Esophagus muscularis mucosa (tissue), 4 donors: ENCODE data around the gene JARID2. TPM values are rescaled to one million over a fixed set of nuclear protein-coding genes. Genes with fewer than 3 reads are reported as not detected.
A peak's percentile ranks its signal among the peaks of the same experiment; 100 is the strongest.

Experiments used
- DNase-seq: peaks from one replicate; pipeline ENCODE4 v3.0.0-alpha.2; 2017; ENCODE audit errors: extremely low spot score
- H3K27ac ChIP-seq, 4 donors: fragments of 200-600 bp; sonication (generic); replicated peaks in 1 of 4; 1 replicate in 3 of 4; 2 replicates in 1 of 4; pipeline ENCODE4 v1.5.1; 2016 to 2019; ENCODE audit warnings: mild to moderate bottlenecking in 1 of 4
- H3K27me3 ChIP-seq, 4 donors: fragments of 200-600 bp; sonication (generic); one replicate each; pipeline versions ENCODE4 v1.5.1 to v1.6.0; 2016 to 2019
- H3K36me3 ChIP-seq, 4 donors: fragments of 200-600 bp; sonication (generic); one replicate each; pipeline ENCODE4 v1.5.1; 2016 to 2019
- H3K4me1 ChIP-seq, 4 donors: fragments of 200-600 bp; sonication (generic); one replicate each; pipeline ENCODE4 v1.5.1; 2016 to 2019
- H3K4me3 ChIP-seq, 4 donors: fragments of 200-600 bp; sonication (generic); 1 replicate in 2 of 4; 2 replicates in 2 of 4; pipeline ENCODE4 v1.5.1; 2016 to 2019; ENCODE audit warnings: mild to moderate bottlenecking in 4 of 4, moderate library complexity in 1 of 4
- H3K9me3 ChIP-seq, 4 donors: fragments of 200-600 bp; sonication (generic); 1 replicate in 3 of 4; 2 replicates in 1 of 4; pipeline ENCODE4 v1.5.1; 2016 to 2019
- EP300 ChIP-seq: sonication (generic); formaldehyde crosslinking; IDR thresholded peaks from one replicate; pipeline ENCODE4 v1.6.1; 2017; ENCODE audit warnings: antibody characterized with exemption
- POLR2A ChIP-seq: fragments of 450-650 bp; IDR thresholded peaks from one replicate; pipeline ENCODE4 v1.6.1; 2017; ENCODE audit warnings: antibody characterized with exemption, moderate library complexity, mild to moderate bottlenecking, low read depth
- POLR2AphosphoS5 ChIP-seq, 2 donors: sonication (generic); formaldehyde crosslinking; IDR thresholded peaks; one replicate each; pipeline ENCODE4 v1.6.1; 2017; ENCODE audit warnings: antibody characterized with exemption in 2 of 2
- whole genome bisulfite sequencing: methylation state at CpG from one replicate; pipeline ENCODE4 v1.1.5; 2018; 5-methylcytosine and 5-hydroxymethylcytosine counted together
- intact Hi-C: fragments of 100-400 bp; cut with DNase I; formaldehyde crosslinking; loops from one replicate; pipeline ENCODE4 v1.15.1; 2023
- total RNA-seq, 4 donors: library from RNA; depleted of rRNA; stranded (reverse); fragments of >200 nt; gene quantifications; one replicate each; pipeline versions ENCODE4 v1.1.0 to v1.2.1, GENCODE V29; 2016
- TF ChIP-seq, protein P1 (sequence below), 3 experiments: fragments of 200-600 bp in 2 of 3; fragments of 450-650 bp in 1 of 3; sonication (generic) in 2 of 3; IDR thresholded peaks; one replicate each; pipeline ENCODE4 v1.5.1; 2017 to 2019; ENCODE audit warnings: antibody characterized with exemption in 3 of 3, mild to moderate bottlenecking in 2 of 3, moderate library complexity in 1 of 3

JARID2 gene
- total RNA-seq, 4 donors from 2014 or later: 5.8 to 10.4 (median 8.1) TPM

DNA sequence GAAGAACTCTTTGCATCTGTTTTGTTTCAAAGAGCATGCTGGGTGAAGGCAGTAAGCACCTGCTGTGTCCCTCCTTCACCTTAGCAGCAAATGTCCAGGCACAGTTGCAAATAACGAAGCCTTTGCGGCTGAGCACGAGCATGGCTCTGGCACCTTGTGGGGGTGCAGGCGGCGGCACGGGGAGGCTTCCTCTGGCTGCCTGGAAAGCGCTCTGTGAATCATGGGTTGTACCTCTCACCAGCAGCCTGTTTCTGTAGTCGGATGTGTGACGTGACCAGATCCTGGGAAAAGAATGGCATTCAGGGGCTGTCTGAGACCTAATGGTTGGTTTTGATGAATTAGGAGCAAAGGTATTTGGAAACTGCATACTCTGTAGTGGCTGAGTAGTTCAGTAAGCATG lies 272.2 kb downstream of the JARID2 start:
- DNase-seq: no peak
- intact Hi-C loops: no loop called here

GRCh38 chr6:15518878-15519277 lies 273.0 kb downstream of the JARID2 start:
- DNase-seq: no peak
- 97% methylated on average over 5 of the region's 10 CpGs for WGBS
- H3K27ac ChIP-seq: no peak overlapping the region
- no peak overlapping the region for H3K4me3 ChIP-seq
- no peaks in the 10 kb centered on the region for H3K9me3 ChIP-seq
- peaks cover 6 to 18% (median 13%) of the 10 kb centered on the region in 4 donors for H3K4me1 ChIP-seq
- no peaks in the 10 kb centered on the region for H3K27me3 ChIP-seq
- H3K36me3 ChIP-seq: peaks cover 24 to 92% (median 79%) of the 10 kb centered on the region in 4 donors
- TF ChIP-seq EP300 (no peak), POLR2A (no peak), POLR2AphosphoS5 (IDR thresholded peaks at IDR 0.05) (no peak)
- TF ChIP-seq, protein P1, sequence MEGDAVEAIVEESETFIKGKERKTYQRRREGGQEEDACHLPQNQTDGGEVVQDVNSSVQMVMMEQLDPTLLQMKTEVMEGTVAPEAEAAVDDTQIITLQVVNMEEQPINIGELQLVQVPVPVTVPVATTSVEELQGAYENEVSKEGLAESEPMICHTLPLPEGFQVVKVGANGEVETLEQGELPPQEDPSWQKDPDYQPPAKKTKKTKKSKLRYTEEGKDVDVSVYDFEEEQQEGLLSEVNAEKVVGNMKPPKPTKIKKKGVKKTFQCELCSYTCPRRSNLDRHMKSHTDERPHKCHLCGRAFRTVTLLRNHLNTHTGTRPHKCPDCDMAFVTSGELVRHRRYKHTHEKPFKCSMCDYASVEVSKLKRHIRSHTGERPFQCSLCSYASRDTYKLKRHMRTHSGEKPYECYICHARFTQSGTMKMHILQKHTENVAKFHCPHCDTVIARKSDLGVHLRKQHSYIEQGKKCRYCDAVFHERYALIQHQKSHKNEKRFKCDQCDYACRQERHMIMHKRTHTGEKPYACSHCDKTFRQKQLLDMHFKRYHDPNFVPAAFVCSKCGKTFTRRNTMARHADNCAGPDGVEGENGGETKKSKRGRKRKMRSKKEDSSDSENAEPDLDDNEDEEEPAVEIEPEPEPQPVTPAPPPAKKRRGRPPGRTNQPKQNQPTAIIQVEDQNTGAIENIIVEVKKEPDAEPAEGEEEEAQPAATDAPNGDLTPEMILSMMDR (IDR thresholded peaks at IDR 0.05): no peak
- intact Hi-C loops: no loop called here

More for the DNA sequence above, 272.2 kb downstream of the JARID2 start:
- Histone ChIP-seq H3K27ac (no peak overlapping the region), H3K4me1 (peaks cover 6 to 18% (median 13%) of the 10 kb centered on the region in 4 donors), H3K4me3 (no peak overlapping the region), H3K36me3 (peaks cover 28 to 93% (median 80%) of the 10 kb centered on the region in 4 donors), H3K9me3 (no peaks in the 10 kb centered on the region), H3K27me3 (no peaks in the 10 kb centered on the region)
- WGBS: over 99% methylated on average over 9 of the region's 9 CpGs
- TF ChIP-seq EP300: no peak
- no peak for TF ChIP-seq POLR2AphosphoS5 (IDR thresholded peaks at IDR 0.05)
- no peak for TF ChIP-seq POLR2A
- TF ChIP-seq, protein P1 (IDR thresholded peaks at IDR 0.05): no peak

DNA sequence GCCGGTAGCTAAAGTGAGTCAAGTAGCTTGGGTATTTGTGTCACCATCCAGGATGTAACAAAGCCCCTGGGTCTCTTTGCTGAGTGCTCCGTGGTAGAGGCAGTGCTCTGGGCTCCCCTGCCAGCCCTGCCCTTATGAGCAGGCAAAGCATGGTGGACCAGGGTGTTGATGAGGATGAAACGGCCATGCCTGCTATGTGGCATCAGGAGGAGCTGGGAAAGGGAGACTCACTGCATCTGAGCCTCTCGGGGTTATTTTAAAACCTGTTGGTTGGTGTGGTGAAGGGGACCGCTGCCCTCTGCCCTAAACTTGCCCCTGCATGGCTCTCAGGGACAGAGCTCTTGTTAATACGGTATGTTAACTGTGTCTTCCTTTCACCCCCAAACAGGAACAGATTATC lies 273.8 kb downstream of the JARID2 start:
- no peak for DNase-seq
- peaks cover 6 to 18% (median 13%) of the 10 kb centered on the region in 4 donors for H3K4me1 ChIP-seq
- intact Hi-C loops: no loop called here
- WGBS: 83% methylated on average over 4 of the region's 6 CpGs
- peaks cover 26 to 92% (median 78%) of the 10 kb centered on the region in 4 donors for H3K36me3 ChIP-seq
- TF ChIP-seq POLR2AphosphoS5 (IDR thresholded peaks at IDR 0.05) (no peak), POLR2A (no peak), EP300 (no peak)
- TF ChIP-seq, protein P1 (IDR thresholded peaks at IDR 0.05): no peak
- no peaks in the 10 kb centered on the region for H3K9me3 ChIP-seq
- no peaks in the 10 kb centered on the region for H3K27me3 ChIP-seq
- no peak overlapping the region for H3K27ac ChIP-seq
- no peak overlapping the region for H3K4me3 ChIP-seq

DNA sequence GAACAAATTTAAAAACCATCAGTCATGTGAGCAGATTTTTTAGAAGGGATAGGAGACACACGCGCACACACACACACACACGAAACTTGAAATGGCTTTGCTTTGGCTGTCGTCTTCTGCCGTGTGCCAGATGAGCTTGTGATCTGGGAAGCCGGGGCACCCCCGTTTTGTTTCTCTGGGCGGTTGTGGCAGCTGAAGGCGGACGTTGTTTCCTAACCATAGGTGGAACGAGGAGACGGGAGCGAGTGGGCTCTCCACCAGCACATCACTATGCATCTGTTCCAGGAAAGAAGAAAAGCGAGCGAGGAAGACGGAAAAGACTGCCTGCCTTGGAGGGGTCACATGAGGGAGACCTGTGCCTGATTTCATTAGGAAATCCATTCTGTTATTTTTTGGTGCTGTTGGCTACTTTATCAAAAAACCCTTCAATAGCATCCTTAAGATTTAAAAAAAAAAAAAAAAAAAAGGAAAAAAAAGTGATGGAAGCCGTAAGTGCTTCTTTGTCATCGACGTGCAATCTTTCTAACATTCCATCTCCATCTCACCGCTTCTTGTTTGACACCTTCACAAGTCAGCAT lies 274.8 kb downstream of the JARID2 start:
- intact Hi-C loops: no loop called here
- TF ChIP-seq POLR2A (no peak), POLR2AphosphoS5 (IDR thresholded peaks at IDR 0.05) (no peak), EP300 (no peak)
- TF ChIP-seq, protein P1 (IDR thresholded peaks at IDR 0.05): no peak
- no peaks in the 10 kb centered on the region for H3K27me3 ChIP-seq
- no peak for DNase-seq
- H3K4me3 ChIP-seq: no peak overlapping the region
- H3K4me1 ChIP-seq: peaks cover 6 to 18% (median 13%) of the 10 kb centered on the region in 4 donors
- H3K27ac ChIP-seq: peak overlapping the region in 1 of 4 donors; percentile 58
- H3K9me3 ChIP-seq: no peaks in the 10 kb centered on the region
- 97% methylated on average over 20 of the region's 20 CpGs for WGBS
- peaks cover 26 to 88% (median 75%) of the 10 kb centered on the region in 4 donors for H3K36me3 ChIP-seq
